Sigmoid colon (tissue), 7 donors: Measurements from ENCODE around the gene TRABD2B. TPM values are rescaled to one million over a fixed set of nuclear protein-coding genes. Genes with fewer than 3 reads are reported as not detected.

ENCODE experiments used
- DNase-seq: peaks from one replicate; pipeline ENCODE4 v3.0.0-alpha.2; 2019
- H3K27ac ChIP-seq, 4 donors: fragments of 200-600 bp; sonication (generic); one replicate each; pipeline ENCODE4 v1.5.1; 2016 to 2019; ENCODE audit warnings: mild to moderate bottlenecking in 1 of 4
- H3K27me3 ChIP-seq, 3 donors: fragments of 200-600 bp; sonication (generic); one replicate each; pipeline ENCODE4 v1.5.1; 2019; ENCODE audit warnings: mild to moderate bottlenecking in 1 of 3
- H3K36me3 ChIP-seq, 4 donors: fragments of 200-600 bp; sonication (generic); one replicate each; pipeline ENCODE4 v1.5.1; 2016 to 2019
- H3K4me1 ChIP-seq, 4 donors: fragments of 200-600 bp; sonication (generic); one replicate each; pipeline ENCODE4 v1.5.1; 2017 to 2019
- H3K4me3 ChIP-seq, 4 donors: fragments of 200-600 bp; sonication (generic); one replicate each; pipeline ENCODE4 v1.5.1; 2017 to 2019; ENCODE audit warnings: mild to moderate bottlenecking in 2 of 4, moderate library complexity in 1 of 4
- H3K9me3 ChIP-seq, 4 donors: fragments of 200-600 bp in 3 of 4; sonication (generic) in 3 of 4; one replicate each; pipeline versions ENCODE4 v1.5.1 to v1.6.1; 2013 to 2019
- CTCF ChIP-seq, 4 experiments: fragments of 450-650 bp in 3 of 4; fragments of 200-600 bp in 1 of 4; IDR thresholded peaks; one replicate each; pipeline ENCODE4 v1.5.1; 2016 to 2019; ENCODE audit warnings: antibody characterized with exemption in 4 of 4, mild to moderate bottlenecking in 3 of 4, moderate library complexity in 2 of 4
- EP300 ChIP-seq, 4 donors: sonication (generic); formaldehyde crosslinking; IDR thresholded peaks; one replicate each; pipeline ENCODE4 v1.6.1; 2017; ENCODE audit warnings: antibody characterized with exemption in 4 of 4
- POLR2A ChIP-seq, 2 donors: fragments of 450-650 bp; IDR thresholded peaks; one replicate each; pipeline ENCODE4 v1.6.1; 2016; ENCODE audit warnings: antibody characterized with exemption in 2 of 2, mild to moderate bottlenecking in 2 of 2, moderate library complexity in 2 of 2
- POLR2AphosphoS5 ChIP-seq, 4 donors: sonication (generic); formaldehyde crosslinking; IDR thresholded peaks; one replicate each; pipeline ENCODE4 v1.6.1; 2017; ENCODE audit warnings: antibody characterized with exemption in 4 of 4
- WGBS, 2 donors: extraction: QIAGEN DNeasy Blood & Tissue Kit; methylation state at CpG; one replicate each; pipeline ENCODE4 v1.1.7; 2013; 5-methylcytosine and 5-hydroxymethylcytosine counted together
- intact Hi-C: fragments of 100-400 bp; cut with DNase I; formaldehyde crosslinking; loops from one replicate; pipeline ENCODE4 v1.15.1; 2023
- polyA plus RNA-seq, 3 donors: library from polyadenylated mRNA; stranded (reverse); fragments of 200-250 nt; gene quantifications; one replicate each; pipeline ENCODE4 v1.2.3, GENCODE V29; 2013
- total RNA-seq, 4 donors: library from RNA; depleted of rRNA; stranded (reverse); fragments of >200 nt; gene quantifications; one replicate each; pipeline ENCODE4 v1.1.0, GENCODE V29; 2016
- donor health status: healthy with polysubstance abuse.
- donor health status: Bipolar disorder and iron deficiency.
- donor health status: healthy.

Gene TRABD2B
- total and polyA plus RNA-seq, 7 donors = 0.63 to 1.8 (median 1.0) TPM; not detected in 1

- no peak for TF ChIP-seq CTCF (IDR thresholded peaks at IDR 0.05)
- TF ChIP-seq POLR2A (IDR thresholded peaks at IDR 0.05) = no peak
- TF ChIP-seq POLR2AphosphoS5 (IDR thresholded peaks at IDR 0.05) = no peak
- no peak for TF ChIP-seq EP300 (IDR thresholded peaks at IDR 0.05)
- H3K36me3 ChIP-seq = no peaks in the 10 kb centered on the region
- 75 to 80% methylated on average over 9 of the region's 9 CpGs for WGBS, 2 donors
- no peak overlapping the region for H3K27ac ChIP-seq
- no peaks in the 10 kb centered on the region for H3K9me3 ChIP-seq
- intact Hi-C loops = no loop called here
- no peak for DNase-seq
- H3K4me1 ChIP-seq = peaks cover 0 to 5% (median 3%) of the 10 kb centered on the region in 4 donors
- no peak overlapping the region for H3K4me3 ChIP-seq
- H3K27me3 ChIP-seq = no peaks in the 10 kb centered on the region
Observed at GRCh38 chr1:47810964-47811682, 186.1 kb downstream of the TRABD2B start.

- TF ChIP-seq CTCF (IDR thresholded peaks at IDR 0.05) (no peak), POLR2AphosphoS5 (IDR thresholded peaks at IDR 0.05) (no peak), EP300 (IDR thresholded peaks at IDR 0.05) (no peak), POLR2A (IDR thresholded peaks at IDR 0.05) (no peak)
- H3K4me1 ChIP-seq = peaks cover 0 to 12% (median 8%) of the 10 kb centered on the region in 4 donors
- H3K27me3 ChIP-seq = no peaks in the 10 kb centered on the region
- H3K27ac ChIP-seq = no peak overlapping the region
- no peaks in the 10 kb centered on the region for H3K9me3 ChIP-seq
- no peak overlapping the region for H3K4me3 ChIP-seq
- intact Hi-C loops = no loop called here
- DNase-seq = no peak
- WGBS, 2 donors = 30 to 56% methylated on average over 8 of the region's 8 CpGs
- no peaks in the 10 kb centered on the region for H3K36me3 ChIP-seq
Observed at GRCh38 chr1:47809301-47810084, 187.7 kb downstream of the TRABD2B start.

GRCh38 chr1:47808612-47809011 lies 188.6 kb downstream of the TRABD2B start:
- no peak overlapping the region for H3K27ac ChIP-seq
- no peaks in the 10 kb centered on the region for H3K36me3 ChIP-seq
- intact Hi-C loops = no loop called here
- no peak overlapping the region for H3K4me3 ChIP-seq
- H3K27me3 ChIP-seq = no peaks in the 10 kb centered on the region
- 71 to 82% methylated on average over 2 of the region's 2 CpGs for WGBS, 2 donors
- H3K4me1 ChIP-seq = peaks cover 0 to 12% (median 8%) of the 10 kb centered on the region in 4 donors
- TF ChIP-seq CTCF (IDR thresholded peaks at IDR 0.05) (no peak), POLR2A (IDR thresholded peaks at IDR 0.05) (no peak), EP300 (IDR thresholded peaks at IDR 0.05) (no peak)
- no peak for DNase-seq
- H3K9me3 ChIP-seq = no peaks in the 10 kb centered on the region

- Histone ChIP-seq H3K4me3 (no peak overlapping the region), H3K9me3 (no peaks in the 10 kb centered on the region), H3K36me3 (no peaks in the 10 kb centered on the region), H3K27me3 (no peaks in the 10 kb centered on the region), H3K27ac (no peak overlapping the region), H3K4me1 (peaks cover 0 to 12% (median 8%) of the 10 kb centered on the region in 4 donors)
- no peak for DNase-seq
- intact Hi-C loops = no loop called here
- TF ChIP-seq POLR2A (IDR thresholded peaks at IDR 0.05) (no peak), CTCF (IDR thresholded peaks at IDR 0.05) (no peak), POLR2AphosphoS5 (IDR thresholded peaks at IDR 0.05) (no peak), EP300 (IDR thresholded peaks at IDR 0.05) (no peak)
- 75 to 86% methylated on average over 6 of the region's 6 CpGs for WGBS, 2 donors
Observed at GRCh38 chr1:47805921-47806361, 191.2 kb downstream of the TRABD2B start.
